PFSK-1 (cell line): Measurements from ENCODE around the gene PDZD2.

Experiments
- POLR2AphosphoS5 ChIP-seq: IDR thresholded peaks from 2 replicates; pipeline ENCODE4 v1.6.1; 2012; ENCODE audit warnings: low read depth, mild to moderate bottlenecking, control low read depth, low read length, moderate library complexity
- REST ChIP-seq, 2 experiments: IDR thresholded peaks; 2 replicates each; pipeline versions ENCODE4 v1.6.1 to v1.8.0; 2011 to 2012; ENCODE audit warnings: low read depth in 2 of 2, low read length in 2 of 2, control low read depth in 1 of 2, inconsistent platforms in 1 of 2, mild to moderate bottlenecking in 1 of 2, moderate library complexity in 1 of 2; ENCODE audit not compliant: insufficient read depth in 1 of 2
- SIN3A ChIP-seq: IDR thresholded peaks from 2 replicates; pipeline ENCODE4 v1.6.1; 2012; ENCODE audit warnings: mild to moderate bottlenecking, low read length, moderate library complexity, borderline replicate concordance; ENCODE audit not compliant: insufficient read depth
- TAF1 ChIP-seq: IDR thresholded peaks from 2 replicates; pipeline ENCODE4 v1.6.1; 2012; ENCODE audit warnings: low read length, control low read depth, borderline replicate concordance; ENCODE audit not compliant: insufficient read depth

DNA sequence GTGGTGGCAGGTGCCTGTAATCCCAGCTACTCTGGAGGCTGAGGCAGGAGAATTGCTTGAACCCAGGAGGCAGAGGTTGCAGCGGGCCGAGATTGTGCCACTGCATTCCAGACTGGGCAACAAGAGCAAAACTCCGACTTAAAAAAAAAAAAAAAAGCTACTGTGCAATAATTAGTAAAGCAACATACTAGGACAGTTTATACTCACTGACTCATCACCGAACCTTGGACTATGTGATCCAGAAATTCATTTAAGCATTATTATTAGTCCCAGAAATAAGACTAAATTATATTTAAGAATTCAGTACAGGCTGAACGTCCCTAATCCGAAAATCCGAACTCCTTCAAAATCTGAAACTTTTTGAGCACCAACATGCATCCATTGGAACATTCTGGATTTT, 497.4 kb downstream of the PDZD2 start:
- no peak for TF ChIP-seq POLR2AphosphoS5
- TF ChIP-seq SIN3A: no peak
- TF ChIP-seq REST (IDR thresholded peaks at IDR 0.05; ENCODE audit: insufficient read depth in 1 of 2, low read depth in 2 of 2, low read length in 2 of 2): no peak
- no peak for TF ChIP-seq TAF1
